ENCODE results near the gene NOXA1. TPM values are rescaled to one million over a fixed set of nuclear protein-coding genes. Genes with fewer than 3 reads are reported as not detected.

NOXA1 gene
- total RNA-seq, 1 donor from 2014 or later, result 2.1 TPM

GRCh38 chr9:137479892-137480685 lies 56.9 kb downstream of the NOXA1 start:
- no peak for DNase-seq (ENCODE audit: low read depth)
- no peak overlapping the region for H3K4me3 ChIP-seq (ENCODE audit: low read depth, low read length)
- TF ChIP-seq, protein P1, sequence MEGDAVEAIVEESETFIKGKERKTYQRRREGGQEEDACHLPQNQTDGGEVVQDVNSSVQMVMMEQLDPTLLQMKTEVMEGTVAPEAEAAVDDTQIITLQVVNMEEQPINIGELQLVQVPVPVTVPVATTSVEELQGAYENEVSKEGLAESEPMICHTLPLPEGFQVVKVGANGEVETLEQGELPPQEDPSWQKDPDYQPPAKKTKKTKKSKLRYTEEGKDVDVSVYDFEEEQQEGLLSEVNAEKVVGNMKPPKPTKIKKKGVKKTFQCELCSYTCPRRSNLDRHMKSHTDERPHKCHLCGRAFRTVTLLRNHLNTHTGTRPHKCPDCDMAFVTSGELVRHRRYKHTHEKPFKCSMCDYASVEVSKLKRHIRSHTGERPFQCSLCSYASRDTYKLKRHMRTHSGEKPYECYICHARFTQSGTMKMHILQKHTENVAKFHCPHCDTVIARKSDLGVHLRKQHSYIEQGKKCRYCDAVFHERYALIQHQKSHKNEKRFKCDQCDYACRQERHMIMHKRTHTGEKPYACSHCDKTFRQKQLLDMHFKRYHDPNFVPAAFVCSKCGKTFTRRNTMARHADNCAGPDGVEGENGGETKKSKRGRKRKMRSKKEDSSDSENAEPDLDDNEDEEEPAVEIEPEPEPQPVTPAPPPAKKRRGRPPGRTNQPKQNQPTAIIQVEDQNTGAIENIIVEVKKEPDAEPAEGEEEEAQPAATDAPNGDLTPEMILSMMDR (conservative IDR thresholded peaks at IDR 0.05; ENCODE audit: low read depth, low read length), result no peak

DNA sequence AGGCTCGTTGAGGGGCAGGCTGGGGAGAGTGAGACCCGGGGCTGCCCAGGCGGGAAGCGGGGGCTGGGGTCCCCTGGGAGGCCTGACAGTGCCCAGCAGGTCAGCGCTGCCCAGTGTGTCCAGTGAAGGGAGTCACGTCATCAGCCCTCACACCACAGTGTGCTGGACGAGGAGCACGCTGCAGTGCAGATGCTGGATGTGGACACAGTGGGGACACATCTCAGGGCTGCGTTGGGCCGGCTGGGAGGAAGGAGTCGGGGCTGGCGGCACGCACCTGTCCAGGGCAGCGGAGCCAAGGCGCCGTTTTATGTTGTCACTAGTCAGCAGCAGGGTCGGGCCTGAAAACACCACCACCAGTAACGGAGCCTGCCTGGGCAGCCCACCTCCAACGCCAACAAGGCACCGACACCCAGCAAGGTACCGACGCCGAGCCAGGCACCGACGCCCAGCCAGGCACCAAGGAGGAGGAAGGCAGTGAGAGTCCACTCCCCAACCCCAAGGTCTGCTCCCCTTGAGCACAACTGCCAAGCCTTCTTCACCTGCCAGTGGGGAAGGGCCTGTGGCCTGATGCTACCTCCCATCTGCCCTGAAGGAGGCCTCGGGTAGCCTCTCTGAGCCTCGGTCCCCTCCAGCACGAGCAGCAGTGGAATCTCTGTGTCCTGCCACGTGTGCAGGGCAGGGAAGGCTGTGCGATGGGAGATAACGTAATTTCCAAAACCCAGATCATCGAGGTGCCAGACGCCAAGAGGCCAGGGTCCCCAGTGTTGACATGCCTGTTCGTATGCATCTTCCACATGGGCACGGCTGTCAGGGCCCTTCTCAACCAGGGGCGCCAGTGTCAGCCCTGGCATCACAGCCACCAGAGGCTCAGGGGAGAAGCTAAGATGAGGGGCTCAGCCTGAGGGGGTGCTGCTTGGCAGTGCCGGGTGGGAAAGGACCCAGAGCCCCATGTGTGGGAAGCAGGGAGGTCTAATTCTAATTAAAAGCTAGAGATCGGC lies 57.8 kb downstream of the NOXA1 start:
- TF ChIP-seq, protein P1 (conservative IDR thresholded peaks at IDR 0.05; ENCODE audit: low read depth, low read length), result no peak
- H3K4me3 ChIP-seq (ENCODE audit: low read depth, low read length), result no peak overlapping the region
- no peak for DNase-seq (ENCODE audit: low read depth)

GRCh38 chr9:137482094-137482781 lies 59.0 kb downstream of the NOXA1 start:
- no peak for DNase-seq (ENCODE audit: low read depth)
- TF ChIP-seq, protein P1 (conservative IDR thresholded peaks at IDR 0.05; ENCODE audit: low read depth, low read length), result no peak
- H3K4me3 ChIP-seq (ENCODE audit: low read depth, low read length), result no peak overlapping the region

Other genes starting within 250 kb of the NOXA1 start
- 16.7 TPM in 2 replicates for gene ANAPC2, start 234.8 kb upstream of the NOXA1 start, total RNA-seq
- gene SSNA1, start 234.7 kb upstream of the NOXA1 start, total RNA-seq, result 139 and 185 TPM in 2 replicates
- 10.5 and 13.5 TPM in 2 replicates for gene TPRN, start 222.7 kb upstream of the NOXA1 start, total RNA-seq
- gene TMEM203, start 217.7 kb upstream of the NOXA1 start, total RNA-seq, result 39.4 and 44.9 TPM in 2 replicates
- gene NDOR1, start 217.7 kb upstream of the NOXA1 start, total RNA-seq, result 22.0 and 26.9 TPM in 2 replicates
- 0.22 and 1.5 TPM in 2 replicates for gene RNF208, start 201.2 kb upstream of the NOXA1 start, total RNA-seq
- gene CYSRT1, start 198.2 kb upstream of the NOXA1 start, total RNA-seq, result 0.17 and 0.94 TPM in 2 replicates
- not detected in 2 replicates for gene RNF224, start 195.9 kb upstream of the NOXA1 start, total RNA-seq
- gene SLC34A3, start 192.5 kb upstream of the NOXA1 start, total RNA-seq, result 0.07 TPM in 1 of 2 replicates, not detected in the other
- 725 and 1,240 TPM in 2 replicates for gene TUBB4B, start 182.1 kb upstream of the NOXA1 start, total RNA-seq
- gene STPG3, start 172.1 kb upstream of the NOXA1 start, total RNA-seq, result not detected in 2 replicates
- 47.7 and 71.0 TPM in 2 replicates for gene NELFB, start 168.1 kb upstream of the NOXA1 start, total RNA-seq
- 48.5 and 56.1 TPM in 2 replicates for gene TOR4A, start 145.7 kb upstream of the NOXA1 start, total RNA-seq
- 2.2 and 4.9 TPM in 2 replicates for gene NRARP, start 121.1 kb upstream of the NOXA1 start, total RNA-seq
- 4.1 and 29.2 TPM in 2 replicates for gene EXD3, start 231 bp upstream of the NOXA1 start, total RNA-seq
- gene ENTPD8, start 18.0 kb downstream of the NOXA1 start, total RNA-seq, result not detected in 2 replicates
- gene NSMF, start 35.9 kb downstream of the NOXA1 start, total RNA-seq, result 33.2 and 62.7 TPM in 2 replicates
- under 0.01 and 0.06 TPM in 2 replicates for gene PNPLA7, start 127.0 kb downstream of the NOXA1 start, total RNA-seq
- gene MRPL41, start 128.5 kb downstream of the NOXA1 start, total RNA-seq, result 110 and 125 TPM in 2 replicates
- gene DPH7, start 155.5 kb downstream of the NOXA1 start, total RNA-seq, result 35.3 and 42.2 TPM in 2 replicates
- 30.4 and 45.0 TPM in 2 replicates for gene ZMYND19, start 167.1 kb downstream of the NOXA1 start, total RNA-seq
- gene ARRDC1, start 182.3 kb downstream of the NOXA1 start, total RNA-seq, result 47.6 and 74.8 TPM in 2 replicates
- gene EHMT1, start 195.6 kb downstream of the NOXA1 start, total RNA-seq, result 40.8 and 73.1 TPM in 2 replicates